Measurements from ENCODE around the gene REEP1.

DNA sequence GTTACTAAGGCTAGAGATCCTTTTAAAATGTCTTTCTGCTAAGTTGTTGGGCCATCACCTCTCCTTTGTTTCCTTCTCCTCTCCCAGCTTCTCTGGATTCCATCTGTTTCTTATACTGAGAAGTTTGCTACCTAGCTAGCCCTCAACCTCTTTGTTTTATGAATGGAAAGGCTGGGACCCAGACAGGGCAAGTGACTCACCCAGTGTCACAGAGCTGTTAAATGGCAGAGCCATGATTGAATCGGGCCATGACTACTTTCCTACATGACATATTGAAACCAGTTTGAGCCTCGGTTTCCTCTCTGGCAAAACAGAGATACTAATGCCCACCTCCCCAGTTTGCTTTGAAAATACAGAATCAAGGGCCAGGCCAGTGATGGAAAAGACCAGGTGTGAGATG is 24.1 kb downstream of the REEP1 start:
- TF ChIP-seq CTCF (IDR thresholded peaks at IDR 0.05), result no peak
- no peak for TF ChIP-seq EZH2 (IDR thresholded peaks at IDR 0.05; ENCODE audit: borderline replicate concordance, insufficient read depth, low read depth, low read length, poor library complexity, severe bottlenecking)

Data from B cell (primary cell).